Measurements from ENCODE around the gene WNT2. TPM values are rescaled to one million over a fixed set of nuclear protein-coding genes. Genes with fewer than 3 reads are reported as not detected.

Gene WNT2
- total and polyA plus RNA-seq, 2 of the 4 experiments (the other 2 are of a cell fraction): 1.8 to 1.9 TPM

GRCh38 chr7:117284692-117285091, 38.2 kb downstream of the WNT2 start:
- Histone ChIP-seq H4K91ac (ENCODE audit: insufficient read depth, low read depth, low read length) (peak overlapping the region; percentile 79), H2AK9ac (replicated peaks; ENCODE audit: low read depth, low read length, poor library complexity) (peak overlapping the region; percentile 11), H3K4ac (ENCODE audit: low read depth, low read length) (peak overlapping the region; percentile 65), H3K14ac (replicated peaks; ENCODE audit: low read depth, low read length) (no peak overlapping the region), H4K5ac (ENCODE audit: low read depth, low read length) (peak overlapping the region; percentile 58), H3K4me2 (ENCODE audit: low read depth, low read length) (no peak overlapping the region), H3K4me1 (ENCODE audit: control insufficient read depth, insufficient read depth, low read length) (peaks cover 22% of the 10 kb centered on the region), H3K9ac (ENCODE audit: low read depth, low read length) (no peak overlapping the region), H2BK20ac (ENCODE audit: low read depth, low read length) (peak overlapping the region; percentile 36), H3K27ac (ENCODE audit: insufficient read depth, low read length) (peak overlapping the region; percentile 50; the same call in 1 of the 2 replicates), H3K36me3 (ENCODE audit: control insufficient read depth, insufficient read depth, low read length) (no peaks in the 10 kb centered on the region), H4K20me1 (ENCODE audit: insufficient read depth, low read length) (no peaks in the 10 kb centered on the region), H3K4me3 (ENCODE audit: insufficient read depth, low read depth, low read length) (no peak overlapping the region), H3K9me1 (ENCODE audit: insufficient read depth, low read length) (peaks cover 24% of the 10 kb centered on the region), H2AK5ac (ENCODE audit: low read depth, low read length) (peak overlapping the region; percentile 66; the same call in 1 of the 2 replicates), H4K8ac (ENCODE audit: low read depth in 2 of 2, low read length in 2 of 2) (peak overlapping the region; percentile 6 to 62; a peak in 3 of 4 replicates), H2BK5ac (ENCODE audit: low read depth, low read length, poor library complexity, severe bottlenecking) (peak overlapping the region; percentile 88), H3K23ac (ENCODE audit: low read depth, low read length) (no peak overlapping the region), H2BK15ac (ENCODE audit: low read depth, low read length) (peak overlapping the region; percentile 54; the same call in 1 of the 3 replicates), H2BK120ac (ENCODE audit: low read depth, low read length) (peak overlapping the region; percentile 84), H3K27me3 (ENCODE audit: control insufficient read depth, insufficient read depth, low read length) (no peaks in the 10 kb centered on the region), H3K18ac (ENCODE audit: low read depth, low read length) (peak overlapping the region; percentile 65), H3K56ac (ENCODE audit: extremely low read depth, insufficient read depth, low read length) (0 out of 2 replicates have a peak overlapping the region, but pooled peaks have one; percentile 17), H3K79me1 (ENCODE audit: low read depth in 1 of 2, low read length in 2 of 2) (no peaks in the 10 kb centered on the region), H2AFZ (replicated peaks; ENCODE audit: low read length, poor library complexity) (no peak overlapping the region), H3K9me3 (ENCODE audit: control insufficient read depth, insufficient read depth, low read length) (no peaks in the 10 kb centered on the region)
- DNase-seq (no peak), ATAC-seq (ENCODE audit: low read depth) (no peak)
- 100% methylated on average over 1 of the region's 5 CpGs; no CpG with 5 or more reads in 1 of the 2 experiments for WGBS, 2 experiments (ENCODE audit: extremely low coverage in 2 of 2, insufficient read length in 1 of 2)
- intact Hi-C loops (cut with micrococcal nuclease) (no loop called here), in situ Hi-C loops (cut with MboI; ENCODE audit: low sequenced_read_pairs) (no loop called here), dilution Hi-C loops (cut with HindIII; ENCODE audit: low sequenced_read_pairs, unreplicated experiment) (no loop called here)
- POLR2A ChIA-PET (ENCODE audit: unreplicated experiment): no interaction called here
- CTCF ChIA-PET: interaction anchor here (0.8 to 1.2 kb wide), 3 partner anchors 10 to 101 kb away, joined by 3 to 4 read pairs (median 3); no protein-coding TSS in a partner anchor
- no TSS peak for BruUV-seq (replicated peaks)
- TF ChIP-seq CHD1 (IDR thresholded peaks at IDR 0.05; ENCODE audit: low read depth, low read length) (no peak), RCOR1 (IDR thresholded peaks at IDR 0.05; ENCODE audit: insufficient replicate concordance, low read length) (no peak), MXI1 (IDR thresholded peaks at IDR 0.05; ENCODE audit: borderline replicate concordance, low read depth, low read length) (no peak)
